RCC 7860 (cell line): ENCODE results near the gene RPL19.
"Not testable (repeated sequence)": the region's sequence is repeated elsewhere in the genome, so short reads cannot be mapped to it uniquely, and the experiment has no call there.

ENCODE experiments used
- DNase-seq: peaks from one replicate; pipeline ENCODE4 v3.0.0-alpha.2; 2015; ENCODE audit warnings: low spot score
- FAIRE-seq: peaks from 2 replicates; lab custom pipeline; 2012; peaks lifted over from hg19 to GRCh38; lab: Jason Lieb, UNC

Gene RPL19

GRCh38 chr17:39200070-39200879 lies at the start of gene RPL19:
Gene RPL19 (plus strand): TSS chr17:39200283. CDS start chr17:39200345, 62 bp downstream.
- DNase-seq: peak; percentile 10

GRCh38 chr17:39150795-39151149 lies 49.3 kb upstream of the RPL19 start:
- no peak for FAIRE-seq
- DNase-seq: no peak

More at GRCh38 chr17:39200070-39200879, at the start of gene RPL19:
- no peak for FAIRE-seq

- FAIRE-seq (no peak), DNase-seq (no peak)
These were observed 48.7 kb upstream of the RPL19 start, which contains the start of gene PLXDC1 for GRCh38 chr17:39151150-39151942. Gene PLXDC1 (minus strand): TSS chr17:39151637. CDS start chr17:39151437, 200 bp downstream.

GRCh38 chr17:39151943-39152818 lies 47.9 kb upstream of the RPL19 start:
- FAIRE-seq: no peak
- peak; percentile 6 for DNase-seq

GRCh38 chr17:39153599-39154051 lies 46.5 kb upstream of the RPL19 start:
- FAIRE-seq: no peak
- DNase-seq: peak; percentile 93

DNA sequence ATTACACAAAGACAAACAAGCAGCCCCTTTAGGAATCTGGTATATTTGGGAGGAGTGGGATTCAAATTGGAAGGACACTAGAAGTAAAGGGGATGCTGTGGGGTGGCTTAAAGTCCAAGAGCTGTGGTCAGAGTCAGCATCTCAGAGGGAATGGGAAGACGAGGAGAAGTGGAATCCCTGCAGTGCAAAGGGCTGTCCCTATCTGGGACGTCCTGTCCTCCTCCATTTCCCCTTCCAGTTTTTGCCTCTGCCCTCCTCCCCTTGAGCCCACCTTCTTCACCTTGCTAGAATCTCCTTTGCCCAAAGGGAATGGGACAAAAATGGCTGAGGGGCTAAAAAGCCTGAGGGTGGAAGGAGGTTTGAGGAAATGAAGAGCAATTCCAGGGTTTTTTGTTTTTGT lies 44.4 kb upstream of the RPL19 start:
- DNase-seq (no peak), FAIRE-seq (no peak)

DNA sequence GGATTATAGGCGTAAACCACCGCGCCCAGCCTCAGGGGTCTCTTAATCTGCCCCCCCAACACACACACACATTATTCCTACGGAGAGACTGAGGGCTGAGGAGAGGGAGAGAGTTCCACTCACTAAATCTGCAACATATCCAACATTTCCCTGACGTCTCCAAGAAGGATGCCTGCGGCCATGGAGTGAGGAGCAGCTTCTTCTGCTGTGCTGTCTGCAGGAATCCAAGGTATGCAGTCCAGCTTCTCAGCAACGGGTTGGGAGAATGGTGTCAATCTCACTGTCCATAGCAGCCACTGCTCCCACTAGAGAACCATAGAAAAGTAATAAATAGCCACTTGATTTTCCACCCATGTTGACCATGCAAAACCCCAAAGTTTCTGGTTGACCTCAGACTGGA lies 43.6 kb upstream of the RPL19 start:
- FAIRE-seq: no peak
- DNase-seq: no peak

- DNase-seq: no peak
- FAIRE-seq: no peak
These were observed 41.5 kb upstream of the RPL19 start for GRCh38 chr17:39158623-39159022.

GRCh38 chr17:39161962-39162361 lies 38.1 kb upstream of the RPL19 start:
- FAIRE-seq: no peak
- no peak for DNase-seq

GRCh38 chr17:39164675-39165143 lies 35.4 kb upstream of the RPL19 start:
- DNase-seq: peak; percentile 28
- FAIRE-seq: no peak

DNA sequence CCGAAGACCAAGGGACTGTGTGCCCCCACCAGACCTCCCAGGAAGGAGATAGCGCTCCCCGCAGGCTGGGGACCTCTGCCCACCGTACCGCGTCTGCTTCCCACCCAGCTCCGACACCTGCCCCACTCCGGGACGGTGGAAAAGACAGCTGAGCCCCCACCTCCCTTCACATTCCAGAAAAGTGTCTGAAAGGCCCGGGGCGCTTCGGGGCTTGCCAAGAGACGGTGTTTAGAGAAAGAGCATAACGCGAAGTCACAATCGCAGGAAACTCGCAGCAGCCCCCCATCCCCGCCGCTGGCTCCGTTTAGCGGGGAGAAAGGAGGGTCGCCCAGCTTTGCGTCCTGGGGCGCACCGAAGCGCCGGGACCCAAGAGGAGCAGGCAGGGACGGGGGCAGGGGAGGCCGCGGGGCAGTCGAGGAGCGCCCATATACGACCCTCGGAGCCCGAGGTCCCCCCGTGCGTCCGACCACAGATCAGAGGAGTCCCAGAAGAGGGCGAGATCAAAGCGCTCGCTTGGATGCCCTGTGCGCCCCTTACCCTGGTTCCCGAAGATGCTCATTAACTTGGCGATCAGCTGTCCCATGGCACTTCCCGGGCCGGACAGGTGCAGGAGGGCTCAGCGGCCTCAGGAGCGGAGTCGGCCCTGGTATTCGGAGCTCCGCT lies 34.8 kb upstream of the RPL19 start:
- FAIRE-seq (no peak), DNase-seq (no peak)

GRCh38 chr17:39165841-39166349 lies 34.2 kb upstream of the RPL19 start, which contains the start of gene ARL5C:
Gene ARL5C (minus strand): TSS chr17:39166161. CDS start chr17:39165760, 401 bp downstream.
- no peak for FAIRE-seq
- no peak for DNase-seq

DNA sequence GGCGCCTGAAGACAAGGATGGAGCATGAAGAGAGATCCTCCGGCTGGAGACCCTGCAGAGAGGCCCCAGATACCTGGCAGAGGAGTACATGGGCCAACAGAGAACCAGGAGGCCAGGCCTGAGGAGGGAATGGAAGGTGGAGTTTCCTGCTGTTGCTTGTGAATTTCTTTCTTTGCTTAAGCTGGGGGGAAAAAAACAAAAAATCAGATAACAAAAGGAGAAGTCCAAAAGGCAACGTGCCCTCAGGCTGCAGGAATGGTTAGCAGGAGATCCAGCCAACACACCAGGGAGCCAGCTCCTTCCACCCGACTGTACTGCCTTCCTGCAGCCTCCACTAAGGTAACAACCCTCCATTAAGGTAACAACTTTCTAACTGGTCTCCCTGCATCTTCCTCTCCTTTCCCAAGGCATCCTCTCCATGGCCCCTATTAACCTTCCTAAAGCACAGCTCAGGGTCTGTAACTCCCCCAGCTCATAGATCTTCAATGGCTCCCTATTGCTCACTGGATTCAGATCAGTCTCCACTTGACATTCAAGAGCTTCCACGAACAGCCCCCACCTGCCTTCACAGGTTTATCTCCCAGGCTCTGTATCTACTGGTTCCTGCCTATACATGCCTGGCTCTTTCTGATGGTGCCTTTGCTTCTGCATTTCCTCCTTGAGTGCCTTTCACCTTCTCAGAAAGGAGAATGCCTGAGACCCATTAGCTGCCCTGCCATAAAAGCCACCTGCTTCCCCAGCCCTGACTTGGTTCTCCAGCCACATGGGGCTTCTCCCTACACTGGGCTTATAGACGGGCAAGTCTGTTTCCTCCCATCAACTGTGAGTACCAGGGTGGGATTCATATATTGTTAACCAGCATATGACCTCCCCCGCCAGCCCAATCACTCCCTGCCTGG lies 33.4 kb upstream of the RPL19 start:
- DNase-seq (no peak), FAIRE-seq (no peak)

DNA sequence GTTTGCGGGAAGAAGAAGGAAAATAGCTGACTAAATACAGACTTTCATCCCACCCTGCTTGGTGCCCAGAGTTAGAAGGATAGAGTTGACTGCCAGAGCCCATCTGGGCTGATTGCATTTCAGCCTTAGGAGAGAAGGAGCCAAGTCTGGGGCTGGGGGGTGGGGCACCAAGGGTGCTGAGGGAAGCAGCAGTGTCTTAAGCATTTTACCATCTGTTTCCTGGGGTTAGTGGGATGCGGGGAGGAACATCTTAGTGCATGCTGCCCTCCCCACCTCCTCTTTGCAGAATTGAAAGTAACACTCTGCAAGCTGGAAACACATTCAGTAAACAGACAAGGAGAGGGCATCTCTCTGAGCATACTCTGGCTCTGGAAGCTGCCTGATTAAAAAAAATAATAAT lies 32.6 kb upstream of the RPL19 start:
- DNase-seq (no peak), FAIRE-seq (no peak)

- not testable (repeated sequence) for FAIRE-seq, DNase-seq
These were observed 31.6 kb upstream of the RPL19 start for GRCh38 chr17:39168503-39168902.

GRCh38 chr17:39169101-39169500 lies 31.0 kb upstream of the RPL19 start:
- FAIRE-seq (no peak), DNase-seq (no peak)

DNA sequence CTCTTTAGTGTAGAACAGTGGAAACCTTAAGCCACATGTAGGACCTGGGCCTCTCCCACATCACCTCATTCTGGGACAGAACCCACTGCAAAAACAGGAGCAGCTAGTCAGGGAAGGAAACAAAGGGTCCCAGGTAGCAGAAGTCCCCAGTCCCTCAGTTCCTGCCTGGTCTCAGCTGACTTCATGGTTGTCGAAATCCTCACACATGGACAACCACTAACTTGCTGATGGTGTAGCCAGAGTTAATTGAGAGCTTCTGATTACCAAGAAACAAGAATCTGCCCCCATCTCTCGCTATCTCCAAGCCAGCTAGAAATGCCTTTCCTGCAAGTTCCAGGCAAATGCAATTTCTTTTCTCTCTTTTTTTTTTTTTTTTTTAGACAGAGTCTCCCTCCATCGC lies 30.6 kb upstream of the RPL19 start:
- DNase-seq: no peak

DNA sequence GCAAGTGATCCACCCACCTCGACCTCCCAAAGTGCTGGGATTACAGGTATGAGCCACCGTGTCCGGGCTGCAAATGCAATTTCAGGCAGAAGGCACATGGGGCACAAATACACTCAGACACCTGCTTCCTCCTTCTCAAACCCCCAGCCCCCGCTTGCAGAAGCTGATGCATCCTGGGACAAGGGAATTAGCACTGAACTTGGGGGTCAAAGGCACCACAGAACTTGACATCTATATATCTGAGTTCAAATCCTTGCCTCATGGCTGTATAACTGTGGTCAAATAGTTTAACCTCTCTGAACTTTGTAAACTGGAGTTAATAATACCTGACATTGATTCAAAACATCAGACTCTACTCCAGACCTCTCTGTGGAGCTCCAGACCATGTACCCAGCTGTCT lies 30.0 kb upstream of the RPL19 start:
- no peak for FAIRE-seq
- no peak for DNase-seq

More for the DNA sequence above, 30.6 kb upstream of the RPL19 start:
- FAIRE-seq: no peak

DNA sequence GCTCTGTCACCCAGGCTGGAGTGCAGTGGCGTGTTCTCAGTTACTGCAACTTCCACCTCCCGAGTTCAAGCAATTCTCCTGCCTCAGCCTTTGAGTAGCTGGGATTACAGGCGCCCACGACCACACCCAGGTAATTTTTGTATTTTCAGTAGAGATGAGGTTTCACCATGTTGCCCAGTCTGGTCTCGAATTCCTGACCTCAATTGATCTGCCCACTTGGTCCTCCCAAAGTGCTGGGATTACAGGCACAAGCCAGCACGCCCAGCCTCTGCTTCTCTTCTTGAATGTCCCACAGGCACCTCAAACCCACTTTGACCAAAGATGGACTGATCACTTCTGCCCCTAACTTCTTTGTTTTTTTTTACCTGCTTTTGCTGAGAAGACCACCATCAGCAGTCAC lies 29.5 kb upstream of the RPL19 start:
- FAIRE-seq: no peak

More for the DNA sequence above, 29.5 kb upstream of the RPL19 start:
- DNase-seq: no peak
